ENCODE data around the gene U2AF2. TPM values are rescaled to one million over a fixed set of nuclear protein-coding genes. Genes with fewer than 3 reads are reported as not detected.

U2AF2 gene
- total RNA-seq, 1 donor from 2014 or later, result 140 TPM

DNA sequence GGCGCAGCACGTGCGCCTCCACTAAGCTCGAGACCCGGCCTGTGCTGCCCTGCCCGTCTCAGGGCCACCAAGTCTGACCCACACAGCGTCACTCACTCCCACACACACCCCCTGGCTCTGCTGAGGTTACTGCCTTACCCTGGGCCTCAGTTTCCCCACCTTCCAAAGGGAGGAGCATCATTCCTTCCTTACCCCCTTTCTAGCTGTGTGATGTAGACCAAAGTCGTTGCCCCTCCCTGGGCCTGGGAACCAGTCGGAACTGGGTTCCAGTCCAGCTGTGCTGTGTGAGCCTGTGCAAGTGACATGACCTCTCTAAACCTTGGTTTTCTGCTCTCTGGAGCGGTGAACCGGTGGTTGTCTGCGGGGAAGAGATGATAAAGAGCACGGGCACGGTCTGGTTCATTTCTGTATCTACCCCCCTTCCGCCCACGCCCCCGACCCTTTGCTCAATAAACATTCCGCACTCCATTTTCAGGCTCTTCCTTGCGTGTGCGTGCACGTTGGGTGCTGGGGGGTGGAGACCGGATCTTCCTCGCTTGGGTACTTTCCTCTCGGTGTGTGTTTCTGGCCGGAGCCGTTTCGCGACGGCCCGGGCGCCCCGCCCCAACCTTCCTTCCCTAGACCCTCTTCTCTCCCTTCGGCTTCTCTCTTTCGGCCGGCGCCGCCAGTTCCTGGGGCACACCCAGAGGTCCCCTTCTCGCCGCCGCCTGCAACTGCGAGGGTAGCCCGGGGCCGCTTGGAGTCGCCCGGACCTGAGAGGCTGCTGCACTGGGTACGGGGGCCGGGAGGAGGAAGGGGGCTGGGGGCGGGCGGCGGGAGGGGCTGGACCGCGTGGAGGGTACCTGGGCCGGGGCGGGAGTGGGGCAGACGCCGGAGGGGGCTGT, 11.6 kb upstream of the U2AF2 start, which contains the start of gene ZNF581:
ZNF581 (plus strand) TSS at position 647 of the 884 bp plus-strand sequence. CDS start 923 bp downstream, outside the sequence.
- peak; percentile 72 for DNase-seq (ENCODE audit: low read depth)

DNA sequence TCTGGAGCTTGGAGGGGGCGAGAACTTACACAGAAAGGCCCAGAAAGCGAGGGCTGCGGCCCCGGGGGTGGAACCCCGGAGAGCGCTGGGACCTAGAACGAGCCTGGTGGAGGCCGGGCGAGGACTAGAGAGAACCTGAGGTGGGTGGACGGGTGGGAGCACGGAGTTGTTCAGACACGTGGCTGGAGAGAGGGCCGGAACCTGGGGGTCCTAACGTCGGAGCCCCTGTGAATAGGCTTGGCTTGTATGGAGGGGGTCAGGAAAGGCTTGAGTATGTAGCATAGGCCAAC, 11.0 kb upstream of the U2AF2 start:
- no peak for DNase-seq (ENCODE audit: low read depth)

DNA sequence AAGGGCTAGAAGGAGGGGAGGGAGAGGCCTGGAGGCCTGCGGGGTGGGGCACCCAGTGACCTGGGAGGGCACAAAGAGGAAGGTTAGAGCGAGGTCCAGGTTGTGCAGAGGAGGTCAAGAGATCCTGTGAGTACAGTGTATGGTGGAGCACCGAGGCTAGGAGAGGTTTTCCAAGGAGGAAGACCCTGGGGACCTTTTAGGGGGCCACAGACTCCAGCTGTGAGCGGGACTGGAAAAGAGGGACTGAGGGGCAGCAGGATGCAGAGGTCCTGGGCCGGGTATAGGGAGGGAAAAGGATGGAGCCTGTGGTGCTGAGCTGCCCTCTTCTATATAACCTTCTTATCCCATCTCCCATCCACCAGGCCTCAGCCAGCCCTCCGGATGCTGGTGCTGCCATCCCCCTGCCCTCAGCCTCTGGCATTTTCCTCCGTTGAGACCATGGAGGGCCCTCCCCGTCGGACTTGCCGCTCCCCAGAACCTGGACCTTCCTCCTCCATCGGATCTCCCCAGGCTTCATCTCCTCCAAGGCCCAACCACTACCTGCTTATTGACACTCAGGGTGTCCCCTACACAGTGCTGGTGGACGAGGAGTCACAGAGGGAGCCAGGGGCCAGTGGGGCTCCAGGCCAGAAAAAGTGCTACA, 10.5 kb upstream of the U2AF2 start:
- no peak for DNase-seq (ENCODE audit: low read depth)

DNA sequence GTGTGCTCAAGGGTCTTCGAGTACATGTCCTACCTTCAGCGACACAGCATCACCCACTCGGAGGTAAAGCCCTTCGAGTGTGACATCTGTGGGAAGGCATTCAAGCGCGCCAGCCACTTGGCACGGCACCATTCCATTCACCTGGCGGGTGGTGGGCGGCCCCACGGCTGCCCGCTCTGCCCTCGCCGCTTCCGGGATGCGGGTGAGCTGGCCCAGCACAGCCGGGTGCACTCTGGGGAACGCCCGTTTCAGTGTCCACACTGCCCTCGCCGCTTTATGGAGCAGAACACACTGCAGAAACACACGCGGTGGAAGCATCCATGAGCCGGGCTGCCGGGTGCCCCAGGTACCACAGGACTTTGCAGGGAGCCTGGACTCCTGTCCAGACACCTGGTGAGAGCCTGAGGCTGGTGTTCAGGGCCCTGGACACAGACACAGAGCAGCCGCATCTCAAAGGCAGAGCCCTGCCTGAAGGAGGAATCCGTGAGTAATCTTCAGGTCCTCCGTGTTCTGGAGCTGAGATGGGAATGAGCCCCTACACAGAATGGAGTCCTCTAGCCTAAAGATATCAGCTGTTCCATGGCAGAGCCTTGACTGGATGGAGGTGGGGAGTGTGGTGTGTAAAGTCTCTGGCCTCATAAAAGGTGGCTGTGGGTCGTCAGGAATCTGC, 9.9 kb upstream of the U2AF2 start:
- DNase-seq (ENCODE audit: low read depth), result no peak

DNA sequence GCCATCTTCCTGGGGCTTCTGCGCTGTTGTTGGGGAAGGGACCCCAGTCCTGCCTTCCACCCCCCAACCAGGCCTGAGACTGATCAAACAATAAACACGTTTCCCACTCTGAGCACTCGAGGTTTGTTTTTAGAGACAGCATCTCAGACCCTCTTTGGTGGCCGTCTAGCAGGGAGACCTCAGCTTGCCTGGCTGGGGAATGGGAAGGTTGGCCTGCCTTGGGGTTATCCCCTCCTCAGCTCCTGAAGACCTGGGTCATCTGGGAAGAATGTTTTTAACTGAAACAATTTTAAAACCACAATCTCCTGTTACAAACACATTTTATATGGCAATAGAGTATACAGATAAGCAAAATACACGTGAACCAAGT, 9.3 kb upstream of the U2AF2 start:
- DNase-seq (ENCODE audit: low read depth), result no peak

DNA sequence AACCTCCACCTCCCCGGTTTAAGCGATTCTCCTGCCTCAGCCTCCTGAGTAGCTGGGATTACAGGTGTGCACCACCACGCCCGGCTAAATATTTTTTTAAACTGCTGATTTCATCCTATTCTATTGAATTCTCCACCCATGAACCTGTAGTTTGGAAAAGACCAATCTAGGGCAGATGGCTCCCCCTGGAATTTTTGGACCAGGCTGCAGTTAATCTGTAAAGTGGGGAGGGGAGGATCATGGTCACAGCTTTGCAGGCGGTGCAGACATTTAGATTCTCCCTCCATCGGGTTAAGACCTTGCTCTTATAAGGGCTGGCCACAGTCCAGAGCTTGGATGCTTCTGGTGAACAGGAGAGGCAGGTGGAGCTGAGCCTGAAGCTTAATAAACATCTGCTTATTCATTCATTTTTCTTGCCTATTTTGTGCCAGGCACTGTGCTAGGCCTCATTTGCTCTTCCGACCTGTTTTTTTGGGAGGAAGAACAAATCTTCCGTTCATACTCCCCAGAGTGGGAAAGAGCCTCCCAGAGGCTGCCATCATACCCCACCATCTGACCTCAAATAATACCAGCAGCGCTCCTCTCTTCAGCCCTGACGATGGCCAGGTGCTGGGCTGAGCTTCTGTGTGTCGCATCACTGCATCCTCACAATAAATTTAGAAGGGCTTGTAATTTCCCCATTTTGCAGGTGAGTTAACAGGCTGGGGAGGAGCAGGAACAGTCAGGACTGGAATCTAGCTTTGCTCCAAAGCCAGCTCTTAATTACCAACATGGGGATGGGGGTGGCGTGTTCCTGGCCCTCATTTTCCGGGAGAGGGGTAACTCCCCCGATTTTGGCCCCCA, 7.7 kb upstream of the U2AF2 start:
- DNase-seq (ENCODE audit: low read depth), result no peak

DNA sequence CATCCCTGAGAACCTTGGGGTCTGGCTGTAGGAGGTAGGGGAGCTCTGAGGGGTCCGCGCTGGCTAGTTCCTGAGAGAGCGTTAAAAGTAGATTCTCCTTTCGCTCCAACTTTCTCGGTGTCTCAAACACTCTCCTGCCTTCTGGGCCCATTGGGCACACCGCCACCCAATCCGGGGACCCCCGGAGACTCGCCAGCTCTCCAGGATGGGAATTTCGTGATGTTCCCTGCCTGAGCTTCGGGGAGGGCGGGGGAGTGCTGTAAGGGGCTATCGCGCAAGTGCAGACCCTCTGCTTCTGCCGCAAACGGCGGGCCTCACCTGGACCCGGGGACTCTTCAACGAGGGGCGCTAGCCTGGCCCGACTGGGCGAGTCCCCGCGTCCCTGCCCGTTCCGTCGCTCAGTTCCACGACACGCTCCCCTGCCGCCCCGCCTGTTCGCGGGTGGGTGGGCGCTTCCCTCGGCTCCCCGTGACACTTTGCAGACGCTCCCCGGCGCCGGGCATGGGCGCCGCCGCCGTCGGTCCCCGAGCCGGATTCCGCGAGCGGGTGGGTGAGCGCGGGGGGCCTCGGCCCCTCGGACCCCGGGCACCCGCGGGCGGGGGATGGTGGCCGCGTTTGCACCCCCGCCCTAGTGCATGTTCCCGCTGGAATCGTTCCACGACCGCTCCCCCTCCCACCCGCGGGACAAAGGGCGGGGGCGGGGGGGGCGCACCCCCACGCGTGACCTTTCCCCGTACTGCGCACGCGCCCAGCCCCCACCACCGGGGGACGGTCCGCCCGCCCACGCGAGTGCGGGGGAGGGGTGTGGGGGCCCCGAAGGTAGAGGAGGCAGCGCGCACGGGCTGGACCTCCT, 6.9 kb upstream of the U2AF2 start, which contains the start of gene CCDC106:
CCDC106 (plus strand) TSS at position 481 of the 853 bp plus-strand sequence. CDS start 835 bp downstream, outside the sequence.
- no peak for DNase-seq (ENCODE audit: low read depth)

DNA sequence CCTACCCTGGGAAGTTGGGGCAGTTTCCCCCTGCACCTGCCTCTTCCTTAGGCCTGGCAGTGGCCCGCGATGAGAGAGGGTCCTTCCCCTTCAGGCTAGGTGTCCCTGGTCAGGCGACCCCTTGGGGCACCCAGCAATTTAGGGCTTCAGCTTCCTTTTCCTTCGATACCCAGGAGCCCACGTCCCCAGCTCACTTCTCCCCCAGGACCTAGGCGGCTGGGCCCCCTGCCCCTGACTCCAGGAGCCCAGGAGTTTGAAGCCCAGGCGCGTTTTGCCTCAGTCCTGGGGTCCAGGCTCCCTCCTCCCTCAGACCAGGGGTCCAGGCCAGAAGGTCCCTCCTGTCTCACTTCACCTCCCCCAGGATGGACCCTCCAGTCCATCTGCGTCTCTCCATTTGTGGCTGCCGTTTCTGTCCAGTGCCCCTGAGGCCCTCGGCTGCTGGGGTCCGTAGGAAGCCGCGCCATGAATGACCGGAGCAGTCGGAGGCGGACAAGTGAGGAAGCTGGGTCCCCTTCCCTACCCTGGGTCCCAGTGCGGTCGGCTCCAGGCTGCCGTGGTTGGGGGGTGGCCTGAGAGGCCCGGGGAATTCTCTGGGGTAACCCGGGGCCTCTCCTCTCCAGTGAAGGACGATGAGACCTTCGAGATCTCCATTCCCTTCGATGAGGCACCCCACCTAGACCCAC, 6.1 kb upstream of the U2AF2 start:
- no peak for DNase-seq (ENCODE audit: low read depth)

DNA sequence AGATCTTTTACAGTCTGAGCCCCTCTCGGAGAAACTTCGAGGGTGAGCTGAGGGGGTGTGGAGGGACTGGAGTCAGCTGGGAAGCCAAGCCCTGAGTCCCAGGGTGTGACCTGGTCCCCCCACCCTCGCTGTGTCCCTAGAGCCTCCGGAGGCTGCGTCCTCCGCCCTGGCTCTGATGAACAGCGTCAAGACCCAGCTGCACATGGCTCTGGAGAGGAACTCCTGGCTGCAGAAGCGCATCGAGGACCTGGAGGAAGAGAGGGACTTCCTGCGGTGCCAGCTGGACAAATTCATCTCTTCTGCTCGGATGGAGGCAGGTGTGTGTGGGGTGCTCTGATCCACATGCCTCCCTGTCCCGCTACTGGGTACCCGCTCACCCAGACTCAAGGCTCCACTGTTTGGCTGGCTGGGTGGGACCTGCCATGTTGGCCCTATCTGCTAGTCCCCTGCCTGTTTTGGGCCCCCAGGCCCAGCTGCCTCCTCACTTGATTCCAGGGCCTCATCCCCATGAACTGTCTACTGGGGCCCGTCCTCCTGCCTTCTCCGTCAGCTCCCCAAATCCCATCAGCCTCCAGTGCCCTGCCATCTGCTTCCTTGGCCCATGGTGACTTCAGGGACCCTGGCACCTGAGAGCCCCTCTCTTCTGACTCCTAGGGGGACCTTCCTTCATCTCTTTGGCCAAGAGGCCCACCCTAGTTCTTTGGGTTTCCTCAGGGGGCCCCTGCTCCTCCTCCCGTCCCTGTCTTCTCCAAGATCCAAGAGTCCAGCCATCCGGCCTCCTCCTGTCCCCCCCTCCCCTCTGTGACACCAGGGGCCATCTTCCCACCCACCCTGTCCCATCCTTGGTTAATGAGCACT, 5.3 kb upstream of the U2AF2 start:
- no peak for DNase-seq (ENCODE audit: low read depth)

DNA sequence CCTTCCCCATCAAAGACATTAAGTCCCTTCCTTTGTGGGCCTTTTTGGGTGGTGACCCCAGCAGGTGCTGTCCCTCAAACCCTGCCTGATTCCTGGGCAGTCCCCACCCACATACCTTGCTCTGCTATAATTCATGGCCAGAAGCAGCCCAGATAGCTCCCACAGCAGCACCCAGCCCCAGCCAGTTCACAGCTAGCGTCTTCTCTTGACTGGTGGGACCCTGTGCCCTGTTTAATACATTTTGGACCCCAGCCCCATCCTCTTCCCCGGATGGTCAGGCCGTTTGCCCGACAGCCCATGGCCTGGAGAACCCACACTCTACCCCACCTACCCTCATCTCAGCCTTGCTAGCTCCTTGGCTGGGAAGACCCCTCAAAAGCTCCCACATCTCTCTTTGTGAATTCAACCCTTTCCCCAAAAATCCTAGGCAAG, 4.7 kb upstream of the U2AF2 start:
- no peak for DNase-seq (ENCODE audit: low read depth)

DNA sequence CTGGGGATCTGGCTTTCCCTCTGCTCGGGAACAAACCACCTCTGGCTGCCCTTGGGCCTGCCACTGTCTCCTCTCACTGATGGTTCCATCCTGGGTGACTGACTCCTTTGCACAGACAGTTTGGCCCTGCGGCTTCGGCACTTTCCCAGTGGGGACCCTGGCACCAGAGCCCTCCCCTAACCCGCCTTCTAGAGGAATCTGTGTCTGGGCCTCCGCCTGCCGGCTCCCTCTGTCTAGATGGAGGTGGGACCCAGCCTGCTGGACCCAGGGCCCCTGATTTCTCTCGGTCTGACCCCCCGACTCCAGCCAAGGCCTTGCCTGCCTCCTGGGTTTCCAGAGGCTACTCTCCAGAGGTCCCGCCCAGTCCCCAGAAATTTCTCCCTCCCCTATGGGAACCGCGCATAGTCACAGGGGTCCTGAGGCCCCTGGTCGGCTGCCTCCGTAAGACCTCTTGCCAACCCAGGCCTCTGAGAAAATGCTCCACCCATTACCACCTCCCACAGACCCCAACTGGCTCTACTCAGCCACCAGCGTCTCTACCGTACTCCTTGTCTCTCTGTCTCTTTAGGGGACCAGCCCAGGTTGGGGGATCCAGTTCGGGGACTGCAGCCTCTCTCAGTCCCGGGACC, 4.1 kb upstream of the U2AF2 start:
- no peak for DNase-seq (ENCODE audit: low read depth)

DNA sequence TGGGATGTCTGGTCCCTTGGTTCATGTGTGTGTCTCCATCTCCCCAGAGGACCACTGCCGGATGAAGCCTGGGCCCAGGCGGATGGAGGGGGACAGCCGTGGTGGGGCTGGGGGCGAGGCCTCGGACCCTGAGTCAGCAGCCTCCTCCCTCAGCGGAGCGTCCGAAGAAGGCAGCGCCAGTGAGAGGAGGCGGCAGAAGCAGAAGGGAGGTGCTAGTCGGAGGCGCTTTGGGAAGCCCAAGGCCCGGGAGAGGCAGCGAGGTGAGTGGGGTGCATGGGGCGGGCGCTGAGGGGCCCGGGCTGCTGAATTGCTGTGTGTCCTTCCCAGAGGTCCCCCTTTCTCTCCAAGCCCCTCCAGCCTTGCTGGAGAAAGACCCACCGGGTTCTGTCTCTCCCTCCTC, 3.6 kb upstream of the U2AF2 start:
- no peak for DNase-seq (ENCODE audit: low read depth)

DNA sequence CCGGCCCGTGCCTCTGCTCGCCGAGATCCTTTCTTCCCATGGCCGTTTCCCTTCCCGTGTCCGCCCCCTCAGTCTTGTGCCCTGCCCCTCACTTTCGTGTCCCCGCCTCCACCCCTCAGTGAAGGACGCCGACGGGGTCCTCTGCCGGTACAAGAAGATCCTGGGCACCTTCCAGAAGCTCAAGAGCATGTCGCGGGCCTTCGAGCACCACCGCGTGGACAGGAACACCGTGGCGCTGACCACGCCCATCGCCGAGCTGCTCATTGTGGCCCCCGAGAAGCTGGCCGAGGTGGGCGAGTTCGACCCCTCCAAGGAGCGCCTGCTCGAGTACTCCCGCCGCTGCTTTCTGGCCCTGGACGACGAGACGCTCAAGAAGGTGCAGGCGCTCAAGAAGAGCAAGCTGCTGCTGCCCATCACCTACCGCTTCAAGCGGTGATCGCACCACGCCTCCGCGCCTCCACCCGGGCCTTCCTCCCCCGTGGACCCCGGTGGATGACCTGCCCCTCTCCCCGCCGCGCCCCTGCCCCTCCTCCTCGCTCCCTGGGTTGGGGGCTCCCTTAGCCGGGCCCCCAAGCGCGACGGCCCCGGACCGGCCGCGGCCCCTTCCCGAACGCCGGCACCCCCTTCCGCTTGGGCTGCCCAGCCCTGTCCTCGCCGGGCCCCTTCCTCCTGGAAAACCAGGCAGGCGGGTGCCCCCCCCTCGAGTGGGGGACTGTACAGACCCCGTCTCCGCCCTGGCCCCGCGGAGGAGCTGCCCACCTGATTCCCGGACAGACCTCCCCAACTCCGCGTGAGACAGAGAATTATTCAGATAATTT, 2.3 kb upstream of the U2AF2 start:
- DNase-seq (ENCODE audit: low read depth), result no peak

DNA sequence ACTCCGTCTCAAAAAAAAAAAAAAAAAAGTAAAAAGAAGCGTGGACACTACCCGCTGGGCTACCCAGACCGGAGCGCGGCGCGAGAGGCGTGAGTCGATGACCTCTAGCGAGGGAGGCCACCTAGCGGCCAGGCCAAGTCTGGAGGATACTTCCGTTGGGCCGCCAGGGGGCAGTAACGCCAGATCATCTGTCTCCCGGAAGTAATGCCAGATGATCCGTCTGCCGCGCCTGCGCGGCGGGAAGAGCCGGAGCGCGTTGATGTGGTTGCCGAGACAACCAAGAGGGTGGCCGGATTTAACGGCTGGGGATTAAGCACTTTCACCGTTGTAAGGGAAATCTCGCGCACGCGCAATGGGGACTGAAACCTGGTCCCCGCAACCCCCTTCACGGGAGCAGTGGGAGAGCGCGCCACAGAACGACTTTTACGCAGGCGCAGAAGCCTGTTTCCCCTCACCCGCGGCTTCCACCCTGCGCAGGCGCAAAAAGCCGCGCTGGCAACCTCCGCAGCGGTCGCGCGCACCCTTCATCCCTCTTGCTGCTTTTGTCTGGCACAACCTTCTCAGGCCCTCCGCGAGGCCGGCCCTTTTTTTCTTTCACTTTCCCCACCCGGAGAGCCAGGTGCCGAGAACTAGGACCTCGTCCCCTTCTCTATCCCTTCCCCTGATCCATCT, 1.0 kb upstream of the U2AF2 start:
- DNase-seq (ENCODE audit: low read depth), result peak; percentile 96

DNA sequence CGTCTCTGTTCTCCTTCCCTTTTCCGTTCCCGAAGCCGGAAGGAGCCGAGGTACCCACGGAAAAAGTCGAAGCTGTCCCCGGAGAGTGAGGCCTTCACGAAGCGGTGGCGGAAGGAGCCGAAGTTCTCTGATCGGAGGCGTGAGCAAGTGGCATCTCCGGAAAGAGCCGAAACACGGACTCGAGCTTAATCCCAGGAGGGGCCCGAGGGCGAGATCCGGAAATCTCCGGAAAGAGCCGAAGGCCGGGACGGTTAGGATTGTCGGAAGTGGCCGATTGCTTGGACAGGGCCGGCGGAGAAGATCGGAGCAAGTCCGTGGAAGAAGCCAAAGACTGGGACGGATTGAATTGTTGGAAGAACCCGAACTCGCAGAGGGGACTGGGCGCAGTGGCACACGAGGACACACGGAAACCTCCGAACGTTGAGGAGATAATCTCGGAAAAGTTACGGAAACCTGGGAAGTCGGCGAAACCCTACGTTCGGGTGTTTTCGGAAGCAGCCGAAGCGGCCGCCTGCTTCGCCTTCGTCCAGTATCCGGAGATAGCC, 440 bp upstream of the U2AF2 start:
- DNase-seq (ENCODE audit: low read depth), result peak; percentile 97

DNA sequence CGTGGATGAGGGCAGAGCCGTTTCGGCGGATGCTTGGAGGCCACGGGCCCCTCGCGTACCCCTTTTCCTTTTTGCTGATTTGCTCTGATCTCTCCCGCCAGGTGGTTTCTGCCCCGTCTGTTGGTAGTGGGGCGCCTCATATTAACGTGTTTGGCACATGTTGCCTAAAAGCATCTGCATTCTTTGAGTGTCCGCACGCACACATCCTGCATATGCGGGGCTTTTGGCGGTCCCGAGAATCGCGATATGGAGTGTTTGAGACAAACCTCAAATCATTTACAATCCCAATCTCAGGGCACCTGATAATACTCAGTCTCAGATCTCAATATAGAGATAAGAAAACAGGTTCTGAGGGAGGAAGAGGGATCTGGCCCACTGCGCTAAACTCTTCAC, 809 bp downstream of the U2AF2 start:
- no peak for DNase-seq (ENCODE audit: low read depth)

DNA sequence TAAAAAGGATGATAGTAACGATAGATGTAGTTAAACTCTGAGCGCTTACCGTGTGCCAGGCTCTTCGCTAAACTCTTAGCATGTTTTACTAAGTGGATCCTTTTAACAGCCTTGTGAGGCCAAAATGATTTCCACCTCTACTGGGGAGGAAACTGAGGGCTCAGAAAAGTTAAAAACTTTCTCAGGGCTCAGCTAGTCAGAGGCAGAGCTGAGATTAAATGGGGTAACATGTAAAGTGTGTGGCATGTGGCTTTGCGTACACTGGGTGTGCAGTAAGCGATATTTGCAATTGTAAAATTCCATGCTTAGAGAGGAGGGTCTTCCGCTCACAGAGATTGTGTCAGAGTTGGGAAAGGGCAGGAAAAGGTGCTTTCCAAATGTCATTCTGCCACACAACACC, 1.7 kb downstream of the U2AF2 start:
- no peak for DNase-seq (ENCODE audit: low read depth)
